Loucy (cell line): Measurements from ENCODE around the gene KAT8.

Experiments used
- EZH2phosphoT487 ChIP-seq: fragments of 200-600 bp; IDR thresholded peaks from 2 replicates; pipeline ENCODE4 v1.6.1; 2018; ENCODE audit warnings: antibody characterized with exemption, mild to moderate bottlenecking, moderate library complexity, borderline replicate concordance
- TF ChIP-seq, protein P1 (sequence below): fragments of 200-600 bp; sonication (generic); conservative IDR thresholded peaks from 2 replicates; pipeline ENCODE4 v1.5.1; 2014; ENCODE audit warnings: mild to moderate bottlenecking, antibody characterized with exemption, low read length

DNA sequence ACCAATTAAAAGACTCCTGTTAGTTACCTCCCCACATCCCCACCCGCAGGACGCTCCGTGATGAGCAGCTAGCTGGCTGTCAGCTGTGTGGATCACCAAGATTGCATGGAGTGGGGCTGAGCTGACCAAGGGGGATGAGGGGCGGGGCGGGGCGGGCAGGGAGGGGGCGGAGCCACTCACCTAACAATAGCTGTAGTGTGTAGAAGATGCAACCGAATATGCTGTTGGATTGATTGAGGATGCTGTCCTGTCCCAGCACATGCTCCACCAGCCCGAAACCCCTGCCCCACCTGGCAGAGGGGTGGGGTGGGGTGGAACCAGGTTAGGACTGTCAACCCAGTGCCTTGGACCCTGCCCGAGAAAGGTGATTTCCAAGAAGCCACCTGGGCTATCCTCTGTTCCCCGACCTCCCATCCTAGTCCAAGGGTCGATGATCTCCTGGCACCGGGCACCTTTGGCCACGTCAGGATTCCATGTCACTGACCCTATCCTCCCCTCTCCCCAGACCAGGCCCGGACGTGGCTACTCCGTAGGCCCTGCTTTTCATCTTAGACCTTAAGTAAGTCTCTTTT, 24.2 kb upstream of the KAT8 start:
- no peak for TF ChIP-seq EZH2phosphoT487
- TF ChIP-seq, protein P1, sequence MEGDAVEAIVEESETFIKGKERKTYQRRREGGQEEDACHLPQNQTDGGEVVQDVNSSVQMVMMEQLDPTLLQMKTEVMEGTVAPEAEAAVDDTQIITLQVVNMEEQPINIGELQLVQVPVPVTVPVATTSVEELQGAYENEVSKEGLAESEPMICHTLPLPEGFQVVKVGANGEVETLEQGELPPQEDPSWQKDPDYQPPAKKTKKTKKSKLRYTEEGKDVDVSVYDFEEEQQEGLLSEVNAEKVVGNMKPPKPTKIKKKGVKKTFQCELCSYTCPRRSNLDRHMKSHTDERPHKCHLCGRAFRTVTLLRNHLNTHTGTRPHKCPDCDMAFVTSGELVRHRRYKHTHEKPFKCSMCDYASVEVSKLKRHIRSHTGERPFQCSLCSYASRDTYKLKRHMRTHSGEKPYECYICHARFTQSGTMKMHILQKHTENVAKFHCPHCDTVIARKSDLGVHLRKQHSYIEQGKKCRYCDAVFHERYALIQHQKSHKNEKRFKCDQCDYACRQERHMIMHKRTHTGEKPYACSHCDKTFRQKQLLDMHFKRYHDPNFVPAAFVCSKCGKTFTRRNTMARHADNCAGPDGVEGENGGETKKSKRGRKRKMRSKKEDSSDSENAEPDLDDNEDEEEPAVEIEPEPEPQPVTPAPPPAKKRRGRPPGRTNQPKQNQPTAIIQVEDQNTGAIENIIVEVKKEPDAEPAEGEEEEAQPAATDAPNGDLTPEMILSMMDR = no peak
